Measurements from ENCODE around the gene MARCHF3.

- TF ChIP-seq ZNF121 (CRISPR knock-in tag; IDR thresholded peaks at IDR 0.05), result no peak
- TF ChIP-seq ESRRA (CRISPR knock-in tag; IDR thresholded peaks at IDR 0.05; ENCODE audit: borderline replicate concordance), result no peak
- TF ChIP-seq ZNF532 (CRISPR knock-in tag; IDR thresholded peaks at IDR 0.05; ENCODE audit: borderline replicate concordance), result no peak
- no peak for TF ChIP-seq CTCF (IDR thresholded peaks at IDR 0.05)
- TF ChIP-seq MAX (CRISPR knock-in tag; IDR thresholded peaks at IDR 0.05), result no peak
- no peak for TF ChIP-seq NFYB (CRISPR knock-in tag; conservative IDR thresholded peaks at IDR 0.05; ENCODE audit: low read depth)
- TF ChIP-seq ETV6 (CRISPR knock-in tag; IDR thresholded peaks at IDR 0.05), result no peak
Observed at GRCh38 chr5:127051591-127051990, 21.2 kb upstream of the MARCHF3 start.

Data from WTC11 (cell line).